T-helper 1 cell treated with Interleukin-12 subunit alpha and Interleukin-12 subunit beta and Interleukin-4 antibody, amounts not matched to agents 30 μg/mL and 1 μg/mL, for 36 hours (primary cell): ENCODE measurements around the gene COL6A3.

Experiments used
- H3K27ac Mint-ChIP-seq: one replicate; pipeline ENCODE4 v1.8.0; 2021; ENCODE audit warnings: mild to moderate bottlenecking, mixed read lengths
- H3K27me3 Mint-ChIP-seq: one replicate; pipeline ENCODE4 v1.8.0; 2021; ENCODE audit warnings: low read depth, mixed read lengths
- H3K36me3 Mint-ChIP-seq: one replicate; pipeline ENCODE4 v1.8.0; 2021; ENCODE audit warnings: low read depth, mixed read lengths
- H3K4me1 Mint-ChIP-seq: one replicate; pipeline ENCODE4 v1.8.0; 2021; ENCODE audit warnings: low read depth, mixed read lengths
- H3K4me3 Mint-ChIP-seq: one replicate; pipeline ENCODE4 v1.8.0; 2021; ENCODE audit warnings: mild to moderate bottlenecking, moderate library complexity, mixed read lengths
- H3K9me3 Mint-ChIP-seq: one replicate; pipeline ENCODE4 v1.8.0; 2021; ENCODE audit warnings: mixed read lengths

The COL6A3 gene

DNA sequence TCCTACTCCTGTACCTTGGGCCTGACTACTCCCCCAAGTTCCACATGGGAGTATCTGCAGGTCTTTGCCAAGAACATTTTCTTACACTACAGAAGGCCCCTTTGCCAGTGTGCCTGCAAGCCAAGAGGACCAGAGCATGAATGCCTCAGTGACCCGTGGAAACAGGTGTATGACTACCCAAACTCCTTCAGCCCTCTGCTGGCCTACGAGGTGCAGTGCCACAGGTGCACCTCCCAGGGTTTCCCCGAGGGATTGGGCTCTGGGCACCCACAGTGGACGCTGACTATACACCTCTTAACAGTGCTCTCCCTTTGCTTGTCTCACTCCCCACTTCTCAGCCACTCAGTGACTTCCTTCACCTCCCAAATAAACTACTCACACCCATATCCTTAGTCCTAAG is 91.4 kb downstream of the COL6A3 start:
- no peaks in the 10 kb centered on the region for H3K36me3 Mint-ChIP-seq
- no peaks in the 10 kb centered on the region for H3K9me3 Mint-ChIP-seq
- H3K27me3 Mint-ChIP-seq = no peaks in the 10 kb centered on the region
- H3K4me3 Mint-ChIP-seq = no peak overlapping the region
- no peak overlapping the region for H3K27ac Mint-ChIP-seq
- no peaks in the 10 kb centered on the region for H3K4me1 Mint-ChIP-seq

DNA sequence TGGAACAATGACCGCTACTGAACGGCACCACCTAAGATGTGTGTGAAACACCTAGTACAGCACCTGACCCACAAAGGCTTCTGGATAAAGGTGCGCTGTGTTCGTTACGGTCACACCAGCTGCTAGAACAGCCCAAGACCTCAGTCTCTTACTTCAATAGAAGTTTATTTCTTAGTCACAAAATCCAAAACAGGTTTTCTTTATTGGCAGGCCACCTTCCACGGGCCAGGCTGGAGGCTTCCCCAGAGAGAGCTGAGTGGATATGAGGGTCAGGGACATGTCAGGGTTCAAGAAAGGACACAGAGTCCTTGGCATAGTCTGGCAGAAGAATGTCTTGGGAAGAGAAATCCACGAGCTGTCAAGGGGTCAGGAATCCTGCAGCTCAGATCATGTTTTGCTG is 92.2 kb downstream of the COL6A3 start:
- H3K27ac Mint-ChIP-seq = no peak overlapping the region
- no peaks in the 10 kb centered on the region for H3K27me3 Mint-ChIP-seq
- H3K4me1 Mint-ChIP-seq = no peaks in the 10 kb centered on the region
- H3K4me3 Mint-ChIP-seq = no peak overlapping the region
- no peaks in the 10 kb centered on the region for H3K36me3 Mint-ChIP-seq
- H3K9me3 Mint-ChIP-seq = no peaks in the 10 kb centered on the region

DNA sequence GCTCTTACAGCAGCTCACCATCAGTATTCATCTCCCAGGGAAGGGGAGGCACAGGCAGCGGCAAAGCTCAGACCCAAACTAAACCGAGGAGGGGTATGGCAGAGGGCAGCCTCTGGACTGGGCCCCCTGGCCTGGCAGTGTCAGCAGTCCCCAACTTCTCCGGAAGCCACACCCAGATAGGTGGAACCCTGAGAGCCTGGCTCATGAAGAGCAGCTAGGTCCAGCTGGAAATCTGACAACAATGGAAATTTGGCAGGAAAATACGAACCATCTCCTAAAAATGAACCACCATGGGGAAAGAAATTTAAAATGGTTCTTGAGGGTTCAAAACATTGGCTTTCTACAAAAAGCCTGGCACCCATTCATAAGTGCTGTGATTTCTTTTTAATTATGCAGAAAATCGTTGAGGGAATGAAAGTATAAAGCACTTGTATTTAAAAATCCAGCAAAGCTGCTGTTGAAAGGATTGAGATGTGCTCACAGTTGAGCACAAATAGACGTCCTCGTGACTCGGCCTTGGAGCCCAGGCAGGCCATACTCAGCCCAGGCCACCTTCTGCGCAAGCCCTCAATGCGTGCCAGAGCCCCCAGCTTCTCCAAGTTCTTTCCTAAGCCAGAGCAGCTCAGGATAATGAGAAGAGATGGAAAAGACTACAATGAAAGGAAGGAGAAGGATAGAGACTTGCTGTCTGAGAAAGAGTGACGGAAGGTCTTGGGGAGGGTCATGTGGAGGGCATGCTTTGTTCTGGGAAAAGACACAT is 93.0 kb downstream of the COL6A3 start:
- no peaks in the 10 kb centered on the region for H3K27me3 Mint-ChIP-seq
- H3K27ac Mint-ChIP-seq = no peak overlapping the region
- H3K4me3 Mint-ChIP-seq = no peak overlapping the region
- H3K9me3 Mint-ChIP-seq = no peaks in the 10 kb centered on the region
- no peaks in the 10 kb centered on the region for H3K4me1 Mint-ChIP-seq
- no peaks in the 10 kb centered on the region for H3K36me3 Mint-ChIP-seq

DNA sequence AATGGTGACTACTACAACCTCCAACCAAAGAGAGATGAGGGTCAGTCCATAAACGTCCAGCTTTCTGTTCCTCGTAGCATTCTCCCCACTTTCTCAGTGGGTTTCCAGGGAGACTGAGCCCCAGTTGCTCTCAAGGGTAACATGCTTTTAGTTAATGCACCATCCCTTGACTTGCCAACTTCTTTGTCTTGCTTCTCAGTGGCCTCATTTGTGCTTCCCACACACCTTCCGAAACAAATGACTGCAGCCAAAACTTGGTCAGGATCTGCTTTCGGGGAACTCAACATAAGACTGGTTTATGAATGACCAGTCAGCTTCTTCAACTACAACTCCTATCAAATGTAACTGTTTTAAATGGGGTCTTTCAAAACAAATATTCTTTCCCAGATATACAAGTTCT is 94.1 kb downstream of the COL6A3 start:
- no peak overlapping the region for H3K27ac Mint-ChIP-seq
- no peaks in the 10 kb centered on the region for H3K36me3 Mint-ChIP-seq
- H3K9me3 Mint-ChIP-seq = no peaks in the 10 kb centered on the region
- no peaks in the 10 kb centered on the region for H3K27me3 Mint-ChIP-seq
- no peak overlapping the region for H3K4me3 Mint-ChIP-seq
- no peaks in the 10 kb centered on the region for H3K4me1 Mint-ChIP-seq

- no peaks in the 10 kb centered on the region for H3K9me3 Mint-ChIP-seq
- no peak overlapping the region for H3K27ac Mint-ChIP-seq
- no peak overlapping the region for H3K4me3 Mint-ChIP-seq
- H3K27me3 Mint-ChIP-seq = no peaks in the 10 kb centered on the region
- H3K36me3 Mint-ChIP-seq = no peaks in the 10 kb centered on the region
- H3K4me1 Mint-ChIP-seq = no peaks in the 10 kb centered on the region
Observed at GRCh38 chr2:237319086-237319820, 94.7 kb downstream of the COL6A3 start.

GRCh38 chr2:237316339-237316738 is 97.6 kb downstream of the COL6A3 start:
- Mint-ChIP-seq H3K36me3 (no peaks in the 10 kb centered on the region), H3K9me3 (no peaks in the 10 kb centered on the region), H3K27me3 (peaks cover 5% of the 10 kb centered on the region), H3K4me3 (no peak overlapping the region), H3K4me1 (no peaks in the 10 kb centered on the region), H3K27ac (no peak overlapping the region)

DNA sequence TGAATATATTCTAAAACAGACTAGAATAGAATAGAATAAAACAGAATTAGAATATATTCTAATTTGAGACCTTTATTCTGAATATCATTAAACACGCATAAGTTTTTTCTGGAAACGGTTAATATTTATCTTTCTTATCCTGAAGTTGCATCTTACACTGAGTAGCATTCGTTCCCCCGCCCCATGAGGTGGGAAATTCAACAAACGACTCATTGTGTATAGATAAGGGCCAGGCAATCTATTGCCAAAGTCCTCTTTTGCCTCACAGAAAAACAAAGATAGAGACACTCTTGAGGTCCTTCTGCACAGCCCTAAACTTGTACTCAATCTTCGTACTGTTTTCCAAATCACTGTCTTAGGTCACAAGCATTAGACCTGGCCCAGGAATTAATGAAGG is 98.1 kb downstream of the COL6A3 start:
- H3K27ac Mint-ChIP-seq = no peak overlapping the region
- H3K9me3 Mint-ChIP-seq = no peaks in the 10 kb centered on the region
- no peak overlapping the region for H3K4me3 Mint-ChIP-seq
- H3K4me1 Mint-ChIP-seq = no peaks in the 10 kb centered on the region
- H3K36me3 Mint-ChIP-seq = no peaks in the 10 kb centered on the region
- H3K27me3 Mint-ChIP-seq = peaks cover 5% of the 10 kb centered on the region

DNA sequence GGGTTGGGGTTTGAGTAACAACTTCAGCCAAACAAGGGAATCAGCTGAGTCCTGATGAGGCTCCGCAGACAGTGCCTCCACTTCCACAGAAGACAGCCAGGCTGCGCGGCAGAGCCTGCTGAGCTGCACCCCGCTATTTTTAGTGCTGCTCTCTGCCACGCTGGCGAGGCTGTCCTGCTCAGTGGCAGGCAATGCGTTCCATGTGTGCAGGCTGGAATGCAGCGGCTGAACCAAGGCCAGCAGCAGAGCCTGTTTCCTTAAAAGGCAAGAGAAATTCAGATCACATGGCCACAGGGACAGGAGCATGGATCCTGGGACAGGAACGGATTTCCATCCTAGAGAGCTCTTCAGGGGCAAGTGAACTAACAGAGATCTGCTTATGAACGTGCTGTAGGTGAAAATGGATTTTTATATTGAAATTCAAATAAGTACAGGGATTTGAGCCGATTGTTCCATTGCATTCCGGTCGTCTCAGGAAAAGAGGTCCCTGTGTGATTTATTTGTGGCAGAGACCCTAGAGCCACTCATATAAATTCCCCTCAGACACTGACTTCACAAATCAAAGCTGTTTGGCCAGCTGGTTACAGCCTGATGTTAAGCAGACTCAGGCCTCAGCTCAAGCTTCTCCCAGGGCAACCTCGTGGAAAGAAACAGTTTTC is 98.7 kb downstream of the COL6A3 start:
- no peak overlapping the region for H3K27ac Mint-ChIP-seq
- H3K4me1 Mint-ChIP-seq = no peaks in the 10 kb centered on the region
- H3K36me3 Mint-ChIP-seq = no peaks in the 10 kb centered on the region
- peaks cover 5% of the 10 kb centered on the region for H3K27me3 Mint-ChIP-seq
- H3K4me3 Mint-ChIP-seq = no peak overlapping the region
- H3K9me3 Mint-ChIP-seq = no peaks in the 10 kb centered on the region

GRCh38 chr2:237314681-237315080 is 99.3 kb downstream of the COL6A3 start:
- Mint-ChIP-seq H3K27me3 (peaks cover 5% of the 10 kb centered on the region), H3K4me1 (no peaks in the 10 kb centered on the region), H3K4me3 (no peak overlapping the region)

DNA sequence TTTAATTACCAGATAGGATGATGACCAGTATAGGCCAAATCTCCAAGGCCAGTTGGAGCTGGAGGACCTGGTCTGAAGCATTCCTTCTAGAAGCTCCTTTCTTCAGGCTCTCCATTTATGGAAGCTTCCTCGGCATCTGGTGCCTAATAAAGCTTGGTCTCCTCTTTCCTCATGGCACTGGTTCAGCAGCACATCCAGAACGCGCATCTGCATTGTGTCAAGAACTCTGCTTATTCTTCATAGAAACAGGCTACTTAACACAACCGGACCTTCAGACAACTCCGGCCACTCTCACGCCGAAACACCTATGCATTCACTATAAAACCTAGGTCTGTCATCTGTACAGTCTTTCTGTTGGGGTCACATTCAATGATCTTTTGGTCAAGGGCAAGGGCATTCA is 99.8 kb downstream of the COL6A3 start:
- Mint-ChIP-seq H3K27me3 (peaks cover 8% of the 10 kb centered on the region), H3K4me1 (no peaks in the 10 kb centered on the region), H3K36me3 (no peaks in the 10 kb centered on the region), H3K4me3 (no peak overlapping the region), H3K9me3 (no peaks in the 10 kb centered on the region), H3K27ac (no peak overlapping the region)

More at GRCh38 chr2:237314681-237315080, 99.3 kb downstream of the COL6A3 start:
- no peak overlapping the region for H3K27ac Mint-ChIP-seq
- no peaks in the 10 kb centered on the region for H3K9me3 Mint-ChIP-seq
- no peaks in the 10 kb centered on the region for H3K36me3 Mint-ChIP-seq

GRCh38 chr2:237312021-237312755 is 101.8 kb downstream of the COL6A3 start:
- Mint-ChIP-seq H3K36me3 (no peaks in the 10 kb centered on the region), H3K9me3 (no peaks in the 10 kb centered on the region), H3K27me3 (peaks cover 11% of the 10 kb centered on the region), H3K27ac (no peak overlapping the region), H3K4me1 (no peaks in the 10 kb centered on the region), H3K4me3 (no peak overlapping the region)

DNA sequence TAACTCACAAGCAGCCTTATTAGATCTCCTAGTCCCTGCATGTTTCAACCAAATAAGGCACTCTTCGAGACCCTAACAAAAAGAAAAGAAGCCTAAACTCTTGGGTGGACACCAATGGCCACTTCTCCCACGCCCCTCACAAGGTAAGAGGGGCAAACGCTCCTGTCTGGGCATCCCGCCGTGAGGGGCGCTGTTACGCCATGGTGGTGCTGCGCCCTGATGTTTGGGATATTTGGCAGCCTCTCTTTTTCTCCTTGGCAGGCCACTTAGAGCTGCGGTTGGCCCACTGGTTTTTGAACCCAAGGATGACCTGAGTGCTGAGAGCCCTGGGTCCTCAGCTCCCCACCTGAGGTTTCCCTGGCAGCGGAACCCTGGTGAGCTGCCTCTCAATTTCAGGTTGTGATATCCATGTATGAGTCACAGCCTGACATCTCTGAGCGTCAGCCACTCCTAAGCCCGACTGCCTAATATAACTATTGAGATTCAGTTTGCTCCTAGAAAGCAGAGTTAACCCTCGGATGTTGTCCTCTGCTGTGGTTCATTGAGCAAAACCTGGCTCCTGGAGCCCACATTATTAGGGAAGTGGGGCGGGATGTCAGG is 103.3 kb downstream of the COL6A3 start:
- Mint-ChIP-seq H3K4me3 (no peak overlapping the region), H3K36me3 (no peaks in the 10 kb centered on the region), H3K9me3 (no peaks in the 10 kb centered on the region), H3K4me1 (no peaks in the 10 kb centered on the region), H3K27ac (no peak overlapping the region), H3K27me3 (peaks cover 11% of the 10 kb centered on the region)

DNA sequence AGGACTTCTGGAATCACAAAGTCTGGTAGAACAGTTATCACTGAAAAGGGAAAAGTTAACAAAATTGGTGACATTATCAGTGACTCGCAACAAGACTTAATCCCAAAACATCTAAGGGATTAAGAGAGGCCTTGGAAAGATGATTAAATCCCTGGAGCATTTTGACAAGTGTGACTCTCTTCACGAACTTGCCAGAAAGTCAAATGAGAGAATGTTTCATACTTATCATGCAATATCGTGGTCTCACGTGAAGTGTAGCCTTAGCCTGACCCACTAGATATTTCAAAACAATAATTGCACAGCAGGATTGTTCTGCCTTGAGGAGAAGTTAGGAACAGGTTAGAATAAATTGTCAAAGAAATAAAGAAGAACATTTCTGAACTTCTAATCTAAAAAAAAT is 104.5 kb downstream of the COL6A3 start:
- Mint-ChIP-seq H3K27me3 (peaks cover 11% of the 10 kb centered on the region), H3K36me3 (no peaks in the 10 kb centered on the region), H3K4me1 (no peaks in the 10 kb centered on the region), H3K4me3 (no peak overlapping the region), H3K27ac (no peak overlapping the region), H3K9me3 (peaks cover 4% of the 10 kb centered on the region)

GRCh38 chr2:237309011-237309410 is 105.0 kb downstream of the COL6A3 start:
- Mint-ChIP-seq H3K4me3 (no peak overlapping the region), H3K4me1 (no peaks in the 10 kb centered on the region), H3K27ac (no peak overlapping the region), H3K9me3 (peaks cover 6% of the 10 kb centered on the region), H3K36me3 (no peaks in the 10 kb centered on the region), H3K27me3 (peaks cover 11% of the 10 kb centered on the region)
